CD4-positive, alpha-beta T cell treated with Interleukin-4 for 4 hours (primary cell): Measurements from ENCODE around the gene NKX2-2.

Experiments
- DNase-seq: peaks from one replicate; pipeline ENCODE4 v3.0.0-alpha.2; 2020

Gene NKX2-2

GRCh38 chr20:21521596-21522480 lies 8.0 kb upstream of the NKX2-2 start:
- DNase-seq, result no peak

- DNase-seq, result no peak
Measured at GRCh38 chr20:21520702-21521595, 7.1 kb upstream of the NKX2-2 start.

GRCh38 chr20:21519136-21519584 lies 5.3 kb upstream of the NKX2-2 start:
- DNase-seq, result no peak

GRCh38 chr20:21518292-21518991 lies 4.6 kb upstream of the NKX2-2 start:
- no peak for DNase-seq

- no peak for DNase-seq
Measured at GRCh38 chr20:21517566-21518277, 3.9 kb upstream of the NKX2-2 start.

- DNase-seq, result no peak
Measured at GRCh38 chr20:21516861-21517565, 3.1 kb upstream of the NKX2-2 start.

GRCh38 chr20:21516180-21516567 lies 2.3 kb upstream of the NKX2-2 start:
- no peak for DNase-seq

- no peak for DNase-seq
Measured at GRCh38 chr20:21515300-21516179, 1.7 kb upstream of the NKX2-2 start.

- no peak for DNase-seq
Measured at GRCh38 chr20:21514553-21515251, 838 bp upstream of the NKX2-2 start.

GRCh38 chr20:21513181-21513663 lies 642 bp downstream of the NKX2-2 start:
- DNase-seq, result no peak

GRCh38 chr20:21512634-21513180 lies 1.2 kb downstream of the NKX2-2 start:
- no peak for DNase-seq

GRCh38 chr20:21511850-21512633 lies 1.8 kb downstream of the NKX2-2 start:
- DNase-seq, result no peak

GRCh38 chr20:21511485-21511849 lies 2.4 kb downstream of the NKX2-2 start:
- DNase-seq, result no peak

GRCh38 chr20:21510414-21511384 lies 3.2 kb downstream of the NKX2-2 start:
- no peak for DNase-seq

- DNase-seq, result no peak
Measured at GRCh38 chr20:21509597-21510371, 4.1 kb downstream of the NKX2-2 start.

GRCh38 chr20:21509079-21509596 lies 4.7 kb downstream of the NKX2-2 start:
- no peak for DNase-seq
